SH-SY5Y (cell line): ENCODE results near the gene DLG2.

ENCODE experiments used
- GATA2 ChIP-seq: IDR thresholded peaks from 2 replicates; pipeline ENCODE4 v1.6.1; 2011; ENCODE audit warnings: mild to moderate bottlenecking, low read depth, low read length
- GATA3 ChIP-seq: IDR thresholded peaks from 2 replicates; pipeline ENCODE4 v1.6.1; 2011; ENCODE audit warnings: low read depth, mild to moderate bottlenecking, low read length, moderate library complexity

DNA sequence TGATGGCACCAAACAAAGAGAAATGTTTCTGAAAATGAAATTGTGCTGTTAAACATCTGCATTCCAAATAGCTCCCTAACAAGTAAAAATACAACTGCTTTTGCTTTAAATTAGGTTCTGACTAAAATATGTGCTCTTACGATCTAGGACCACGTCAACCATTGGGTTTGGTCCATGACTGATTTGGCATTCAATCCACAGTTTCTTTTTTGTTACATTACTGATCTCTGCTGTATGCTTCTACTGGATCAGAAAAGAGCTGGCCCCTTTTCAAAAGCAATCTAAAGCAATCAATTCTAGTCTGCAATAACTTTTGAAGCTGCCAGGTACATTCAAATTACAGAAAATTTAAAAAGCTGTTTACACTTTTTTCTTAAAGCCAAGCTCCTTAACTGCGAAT is 1293.9 kb downstream of the DLG2 start:
- TF ChIP-seq GATA2 (no peak), GATA3 (no peak)
